MM.1S (cell line): ENCODE data around the gene PRR20G.

Source experiments
- DNase-seq: peaks from one replicate; pipeline ENCODE4 v3.0.0-alpha.2; 2015
- H2AFZ ChIP-seq: fragments of 300-600 bp; sonication (generic); 2 replicates; pipeline ENCODE4 v1.6.0; 2016; ENCODE audit warnings: antibody characterized with exemption, low read length
- H3F3A ChIP-seq: fragments of 300-600 bp; sonication (generic); 2 replicates; pipeline ENCODE4 v1.6.1; 2016; ENCODE audit warnings: mild to moderate bottlenecking, antibody characterized with exemption, low read length, moderate library complexity, mixed read lengths; ENCODE audit not compliant: insufficient read depth
- H3K27ac ChIP-seq: fragments of 300-600 bp; sonication (generic); 2 replicates; pipeline ENCODE4 v1.5.1; 2016; ENCODE audit warnings: mild to moderate bottlenecking, low read length
- H3K27me3 ChIP-seq: fragments of 300-600 bp; sonication (generic); replicated peaks from 2 replicates; pipeline ENCODE4 v1.6.0; 2016; ENCODE audit warnings: low read length; ENCODE audit not compliant: insufficient read depth
- H3K36me3 ChIP-seq: fragments of 300-600 bp; sonication (generic); replicated peaks from 2 replicates; pipeline ENCODE4 v1.6.1; 2016; ENCODE audit warnings: mild to moderate bottlenecking, low read length, mixed read lengths; ENCODE audit not compliant: insufficient read depth
- H3K4me1 ChIP-seq: fragments of 300-600 bp; sonication (generic); 2 replicates; pipeline ENCODE4 v1.6.1; 2016; ENCODE audit warnings: low read length, mixed read lengths
- H3K4me2 ChIP-seq: fragments of 300-600 bp; sonication (generic); 2 replicates; pipeline ENCODE4 v1.6.0; 2016; ENCODE audit warnings: low read depth, low read length
- H3K4me3 ChIP-seq: fragments of 300-600 bp; sonication (generic); 2 replicates; pipeline ENCODE4 v1.5.1; 2016; ENCODE audit warnings: low read length, mixed read lengths
- H3K79me2 ChIP-seq: fragments of 300-600 bp; sonication (generic); 2 replicates; pipeline ENCODE4 v1.6.1; 2016; ENCODE audit warnings: mixed run types, low read length, mixed read lengths
- H3K9ac ChIP-seq: fragments of 300-600 bp; sonication (generic); 2 replicates; pipeline ENCODE4 v1.6.1; 2016; ENCODE audit warnings: low read length, mixed read lengths
- H3K9me2 ChIP-seq: fragments of 300-600 bp; sonication (generic); replicated peaks from 2 replicates; pipeline ENCODE4 v1.6.1; 2016; ENCODE audit warnings: mild to moderate bottlenecking, low read length, mixed read lengths; ENCODE audit not compliant: insufficient read depth
- H3K9me3 ChIP-seq: fragments of 300-600 bp; sonication (generic); replicated peaks from 2 replicates; pipeline ENCODE4 v1.6.1; 2016; ENCODE audit warnings: mild to moderate bottlenecking, low read length, mixed read lengths; ENCODE audit not compliant: insufficient read depth
- H4K20me1 ChIP-seq: fragments of 300-600 bp; sonication (generic); 2 replicates; pipeline ENCODE4 v1.6.1; 2016; ENCODE audit warnings: mild to moderate bottlenecking, low read length, moderate library complexity, mixed read lengths; ENCODE audit not compliant: insufficient read depth
- EZH2 ChIP-seq: fragments of 300-600 bp; sonication (generic); optimal IDR thresholded peaks from 2 replicates; pipeline ENCODE3; 2017; ENCODE audit warnings: low read depth, mild to moderate bottlenecking, antibody characterized with exemption, low read length, mixed read lengths
- EZH2phosphoT487 ChIP-seq: fragments of 300-600 bp; sonication (generic); IDR thresholded peaks from 2 replicates; pipeline ENCODE4 v1.6.1; 2018; ENCODE audit warnings: antibody characterized with exemption, low read length
- TF ChIP-seq, protein P1 (sequence below): fragments of 300-600 bp; sonication (generic); IDR thresholded peaks from 2 replicates; pipeline ENCODE4 v1.5.1; 2016; ENCODE audit warnings: antibody characterized with exemption, low read length, mixed read lengths

The PRR20G gene

DNA sequence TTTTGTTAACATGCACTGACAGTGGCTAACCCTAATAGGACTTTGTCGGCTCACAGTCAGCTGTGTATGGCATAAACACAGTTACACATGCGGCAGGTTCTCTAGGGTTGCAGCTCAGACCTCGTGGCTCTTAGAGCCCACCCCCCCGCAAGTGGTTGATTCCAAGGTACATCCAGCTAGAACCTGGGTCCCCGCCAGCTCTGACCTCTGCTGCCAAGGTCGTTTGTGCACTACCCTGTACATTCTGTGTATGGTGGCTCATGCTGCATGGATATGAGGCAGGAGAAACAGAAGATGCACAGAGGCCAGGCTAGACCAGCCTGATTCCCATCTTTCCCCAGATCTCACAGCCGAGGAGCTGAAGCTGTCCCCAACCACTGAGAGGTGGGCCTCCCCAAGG, 25.9 kb downstream of the PRR20G start:
- Histone ChIP-seq H2AFZ (no peak overlapping the region), H3K4me1 (no peaks in the 10 kb centered on the region), H3K9ac (no peak overlapping the region), H3K4me2 (no peak overlapping the region), H4K20me1 (no peaks in the 10 kb centered on the region), H3K79me2 (no peaks in the 10 kb centered on the region), H3K27ac (no peak overlapping the region), H3F3A (no peaks in the 10 kb centered on the region), H3K9me3 (no peaks in the 10 kb centered on the region), H3K4me3 (no peak overlapping the region), H3K36me3 (no peaks in the 10 kb centered on the region), H3K27me3 (0 out of 2 replicates have a peak, but pooled peaks cover 6% of the 10 kb centered on the region), H3K9me2 (no peaks in the 10 kb centered on the region)
- no peak for DNase-seq
- no peak for TF ChIP-seq EZH2phosphoT487
- TF ChIP-seq, protein P1, sequence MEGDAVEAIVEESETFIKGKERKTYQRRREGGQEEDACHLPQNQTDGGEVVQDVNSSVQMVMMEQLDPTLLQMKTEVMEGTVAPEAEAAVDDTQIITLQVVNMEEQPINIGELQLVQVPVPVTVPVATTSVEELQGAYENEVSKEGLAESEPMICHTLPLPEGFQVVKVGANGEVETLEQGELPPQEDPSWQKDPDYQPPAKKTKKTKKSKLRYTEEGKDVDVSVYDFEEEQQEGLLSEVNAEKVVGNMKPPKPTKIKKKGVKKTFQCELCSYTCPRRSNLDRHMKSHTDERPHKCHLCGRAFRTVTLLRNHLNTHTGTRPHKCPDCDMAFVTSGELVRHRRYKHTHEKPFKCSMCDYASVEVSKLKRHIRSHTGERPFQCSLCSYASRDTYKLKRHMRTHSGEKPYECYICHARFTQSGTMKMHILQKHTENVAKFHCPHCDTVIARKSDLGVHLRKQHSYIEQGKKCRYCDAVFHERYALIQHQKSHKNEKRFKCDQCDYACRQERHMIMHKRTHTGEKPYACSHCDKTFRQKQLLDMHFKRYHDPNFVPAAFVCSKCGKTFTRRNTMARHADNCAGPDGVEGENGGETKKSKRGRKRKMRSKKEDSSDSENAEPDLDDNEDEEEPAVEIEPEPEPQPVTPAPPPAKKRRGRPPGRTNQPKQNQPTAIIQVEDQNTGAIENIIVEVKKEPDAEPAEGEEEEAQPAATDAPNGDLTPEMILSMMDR = no peak
- no peak for TF ChIP-seq EZH2

DNA sequence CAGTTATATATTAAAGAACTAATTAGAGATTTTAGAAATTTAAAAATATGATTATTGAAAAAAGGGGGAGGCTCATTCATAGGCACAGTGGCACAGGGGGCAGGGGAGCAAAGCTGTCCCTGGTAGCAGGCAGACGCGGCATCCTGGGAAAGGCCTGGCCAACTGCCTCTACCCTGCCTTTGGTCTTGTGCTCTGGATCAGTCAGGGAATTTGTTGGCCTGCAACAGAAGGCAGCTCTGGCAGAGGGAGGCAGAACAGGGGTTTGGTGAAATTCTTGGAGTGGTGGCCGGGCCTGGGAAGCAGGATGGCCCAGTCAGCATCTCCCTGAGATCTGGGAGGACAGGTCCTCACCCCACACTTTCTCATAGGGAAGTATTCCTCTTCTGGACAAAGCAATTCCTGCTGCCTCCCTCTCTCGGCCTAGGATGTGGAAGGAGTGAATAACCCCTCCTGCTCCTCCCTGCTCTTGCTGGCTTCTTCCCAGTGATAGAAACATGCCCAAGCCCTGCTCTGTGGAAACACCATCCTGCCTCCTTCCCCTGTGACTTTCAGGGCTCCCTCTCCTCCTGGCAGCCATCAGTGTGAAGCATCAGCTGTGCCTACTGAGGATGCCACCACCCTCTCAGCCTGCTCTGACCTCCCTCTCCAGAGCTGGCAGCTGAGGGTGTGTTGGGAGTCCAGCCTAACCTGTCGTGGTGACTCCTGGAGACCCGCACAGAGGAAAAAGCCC, 26.9 kb downstream of the PRR20G start:
- Histone ChIP-seq H3K4me2 (no peak overlapping the region), H3F3A (no peaks in the 10 kb centered on the region)

DNA sequence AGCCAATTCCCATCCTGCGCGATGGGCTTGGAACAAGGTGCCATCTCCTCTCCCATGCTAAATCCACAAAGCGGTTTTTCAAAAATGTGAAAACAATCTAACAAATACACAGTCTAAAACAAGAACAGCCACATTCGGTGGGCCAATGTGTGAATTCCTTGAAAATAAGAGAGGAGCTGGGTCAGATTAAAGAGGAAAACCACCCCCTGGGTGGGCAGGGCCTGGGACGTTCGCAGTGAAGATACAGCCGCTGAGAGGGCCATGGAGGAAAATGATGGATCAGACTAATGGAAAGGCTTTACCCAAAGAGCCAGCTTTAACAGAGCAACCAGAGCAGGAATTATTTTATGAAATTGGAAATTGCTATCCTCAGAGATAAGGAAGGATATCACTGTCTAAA, 27.4 kb downstream of the PRR20G start:
- Histone ChIP-seq H3K27ac (no peak overlapping the region), H3K4me2 (no peak overlapping the region), H3K27me3 (0 out of 2 replicates have a peak, but pooled peaks cover 6% of the 10 kb centered on the region), H3K4me1 (no peaks in the 10 kb centered on the region), H4K20me1 (no peaks in the 10 kb centered on the region), H3K9me2 (no peaks in the 10 kb centered on the region), H3K36me3 (no peaks in the 10 kb centered on the region), H2AFZ (no peak overlapping the region), H3F3A (no peaks in the 10 kb centered on the region), H3K9me3 (no peaks in the 10 kb centered on the region), H3K79me2 (no peaks in the 10 kb centered on the region), H3K9ac (no peak overlapping the region), H3K4me3 (no peak overlapping the region)
- DNase-seq = no peak
- TF ChIP-seq EZH2 (no peak), EZH2phosphoT487 (no peak)
- TF ChIP-seq, protein P1 = no peak

More for the DNA sequence above, 26.9 kb downstream of the PRR20G start:
- Histone ChIP-seq H3K36me3 (no peaks in the 10 kb centered on the region), H2AFZ (no peak overlapping the region), H3K27ac (no peak overlapping the region), H3K79me2 (no peaks in the 10 kb centered on the region), H4K20me1 (no peaks in the 10 kb centered on the region), H3K4me1 (no peaks in the 10 kb centered on the region), H3K9me2 (no peaks in the 10 kb centered on the region), H3K4me3 (no peak overlapping the region), H3K27me3 (0 out of 2 replicates have a peak, but pooled peaks cover 6% of the 10 kb centered on the region), H3K9me3 (no peaks in the 10 kb centered on the region), H3K9ac (no peak overlapping the region)
- TF ChIP-seq, protein P1 = no peak
- TF ChIP-seq EZH2 = no peak
- no peak for DNase-seq
